K562 (cell line): ENCODE data around the gene RXRA.

ENCODE experiments used
- FOXP1 ChIP-seq: sonication (generic); formaldehyde crosslinking; IDR thresholded peaks from 2 replicates; pipeline ENCODE4 v1.8.0; 2022; ENCODE audit warnings: mild to moderate bottlenecking, missing genetic modification reagents
- POLR2A ChIP-seq: fragments of 450-650 bp; conservative IDR thresholded peaks from 2 replicates; pipeline ENCODE4 v1.6.1; 2016
- SMC3 ChIP-seq: conservative IDR thresholded peaks from 2 replicates; pipeline ENCODE4 v1.6.1; 2011; ENCODE audit warnings: low read depth, low read length, improper control_type of control experiment; ENCODE audit not compliant: insufficient read depth
- ZNF644 ChIP-seq: fragments of 200-800 bp; sonication (Bioruptor generic); IDR thresholded peaks from 2 replicates; pipeline ENCODE4 v1.6.1; 2016; ENCODE audit warnings: low read depth, missing genetic modification characterization, missing compliant biosample characterization
- TF ChIP-seq, protein P1 (sequence below), 2 experiments: fragments of 450-650 bp; formaldehyde crosslinking in 1 of 2; IDR thresholded peaks; 2 replicates each; pipeline versions ENCODE4 v1.4.0 to v1.6.1; 2014 to 2020; ENCODE audit warnings: mild to moderate bottlenecking in 2 of 2, borderline replicate concordance in 1 of 2, low read depth in 1 of 2

DNA sequence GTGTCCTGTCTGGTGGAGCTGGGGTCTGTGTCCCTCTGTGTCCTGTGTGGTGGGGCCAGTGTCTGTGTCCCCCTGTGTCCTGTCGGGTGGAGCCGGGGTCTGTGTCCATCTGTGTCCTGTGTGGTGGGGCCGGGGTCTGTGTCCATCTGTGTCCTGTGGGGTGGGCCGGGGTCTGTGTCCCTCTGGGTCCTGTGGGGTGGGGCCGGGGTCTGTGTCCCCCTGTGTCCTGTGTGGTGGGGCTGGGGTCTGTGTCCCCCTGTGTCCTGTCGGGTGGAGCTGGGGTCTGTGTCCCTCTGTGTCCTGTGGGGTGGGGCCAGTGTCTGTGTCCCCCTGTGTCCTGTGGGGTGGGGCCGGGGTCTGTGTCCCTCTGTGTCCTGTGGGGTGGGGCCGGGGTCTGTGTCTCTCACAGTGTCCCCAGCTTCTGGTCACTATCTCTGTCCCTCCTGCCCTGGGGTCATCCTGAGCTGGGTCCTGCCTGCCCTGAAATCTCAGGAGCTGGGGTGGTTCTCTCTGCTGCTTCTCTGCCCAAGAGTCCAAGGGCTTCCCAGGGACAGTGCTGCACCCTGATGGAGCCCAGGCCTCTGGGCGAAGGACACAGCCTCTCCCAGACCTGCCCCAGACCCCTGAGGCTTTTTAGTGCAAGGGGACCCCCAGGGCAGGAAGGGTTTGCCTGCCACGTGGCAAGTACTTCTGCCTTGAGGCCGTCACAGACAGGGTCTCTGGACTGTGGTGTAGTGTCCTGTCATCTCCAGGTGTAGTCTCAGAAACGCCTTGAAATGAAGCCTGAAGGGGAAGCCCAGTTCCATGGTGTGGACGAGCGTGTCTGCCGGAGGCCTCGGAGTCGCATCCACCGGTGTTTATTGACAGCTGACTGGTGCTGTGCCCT lies 131.3 kb downstream of the RXRA start:
- TF ChIP-seq SMC3 (no peak), ZNF644 (tag) (no peak), FOXP1 (no peak), POLR2A (no peak)
- TF ChIP-seq, protein P1, sequence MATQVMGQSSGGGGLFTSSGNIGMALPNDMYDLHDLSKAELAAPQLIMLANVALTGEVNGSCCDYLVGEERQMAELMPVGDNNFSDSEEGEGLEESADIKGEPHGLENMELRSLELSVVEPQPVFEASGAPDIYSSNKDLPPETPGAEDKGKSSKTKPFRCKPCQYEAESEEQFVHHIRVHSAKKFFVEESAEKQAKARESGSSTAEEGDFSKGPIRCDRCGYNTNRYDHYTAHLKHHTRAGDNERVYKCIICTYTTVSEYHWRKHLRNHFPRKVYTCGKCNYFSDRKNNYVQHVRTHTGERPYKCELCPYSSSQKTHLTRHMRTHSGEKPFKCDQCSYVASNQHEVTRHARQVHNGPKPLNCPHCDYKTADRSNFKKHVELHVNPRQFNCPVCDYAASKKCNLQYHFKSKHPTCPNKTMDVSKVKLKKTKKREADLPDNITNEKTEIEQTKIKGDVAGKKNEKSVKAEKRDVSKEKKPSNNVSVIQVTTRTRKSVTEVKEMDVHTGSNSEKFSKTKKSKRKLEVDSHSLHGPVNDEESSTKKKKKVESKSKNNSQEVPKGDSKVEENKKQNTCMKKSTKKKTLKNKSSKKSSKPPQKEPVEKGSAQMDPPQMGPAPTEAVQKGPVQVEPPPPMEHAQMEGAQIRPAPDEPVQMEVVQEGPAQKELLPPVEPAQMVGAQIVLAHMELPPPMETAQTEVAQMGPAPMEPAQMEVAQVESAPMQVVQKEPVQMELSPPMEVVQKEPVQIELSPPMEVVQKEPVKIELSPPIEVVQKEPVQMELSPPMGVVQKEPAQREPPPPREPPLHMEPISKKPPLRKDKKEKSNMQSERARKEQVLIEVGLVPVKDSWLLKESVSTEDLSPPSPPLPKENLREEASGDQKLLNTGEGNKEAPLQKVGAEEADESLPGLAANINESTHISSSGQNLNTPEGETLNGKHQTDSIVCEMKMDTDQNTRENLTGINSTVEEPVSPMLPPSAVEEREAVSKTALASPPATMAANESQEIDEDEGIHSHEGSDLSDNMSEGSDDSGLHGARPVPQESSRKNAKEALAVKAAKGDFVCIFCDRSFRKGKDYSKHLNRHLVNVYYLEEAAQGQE (IDR thresholded peaks at IDR 0.05; ENCODE audit: borderline replicate concordance) = no peak
- TF ChIP-seq, protein P1 (CRISPR knock-in tag; IDR thresholded peaks at IDR 0.05; ENCODE audit: low read depth) = no peak
